NB4 (cell line): ENCODE results near the gene SHISA5.

Experiments used
- DNase-seq: peaks from one replicate; pipeline ENCODE4 v3.0.0; 2010; ENCODE audit warnings: low read depth
- H3K4me3 ChIP-seq: one replicate; pipeline ENCODE4 v1.5.1; 2011; ENCODE audit warnings: mild to moderate bottlenecking, low read depth, low read length, moderate library complexity
- CTCF ChIP-seq: IDR thresholded peaks from one replicate; pipeline ENCODE4 v1.5.1; 2012; ENCODE audit warnings: low read depth, low read length
- MAX ChIP-seq: IDR thresholded peaks from 2 replicates; pipeline ENCODE4 v1.6.1; 2011; ENCODE audit warnings: low read depth, low read length
- MYC ChIP-seq: IDR thresholded peaks from 2 replicates; pipeline ENCODE4 v1.6.1; 2011; ENCODE audit warnings: low read depth, low read length
- POLR2A ChIP-seq: IDR thresholded peaks from 2 replicates; pipeline ENCODE4 v1.6.1; 2011; ENCODE audit warnings: mild to moderate bottlenecking; ENCODE audit not compliant: insufficient read length; ENCODE audit errors: extremely low read depth

The SHISA5 gene

GRCh38 chr3:48459773-48460516, 44.0 kb downstream of the SHISA5 start:
- no peak for DNase-seq
- no peak for TF ChIP-seq CTCF
- TF ChIP-seq MYC: no peak
- TF ChIP-seq POLR2A: no peak
- no peak for TF ChIP-seq MAX
- no peak overlapping the region for H3K4me3 ChIP-seq

GRCh38 chr3:48459331-48459730, 44.6 kb downstream of the SHISA5 start:
- TF ChIP-seq CTCF: no peak
- no peak overlapping the region for H3K4me3 ChIP-seq
- DNase-seq: no peak

GRCh38 chr3:48456456-48456855, 47.5 kb downstream of the SHISA5 start:
- no peak overlapping the region for H3K4me3 ChIP-seq
- DNase-seq: no peak
- no peak for TF ChIP-seq POLR2A
- TF ChIP-seq CTCF: no peak
- TF ChIP-seq MAX: no peak
- no peak for TF ChIP-seq MYC

- TF ChIP-seq CTCF (no peak), POLR2A (no peak), MYC (no peak), MAX (no peak)
- no peak overlapping the region for H3K4me3 ChIP-seq
- DNase-seq: no peak
These were observed 52.7 kb downstream of the SHISA5 start for GRCh38 chr3:48451270-48451669.

- peak; percentile 70 for TF ChIP-seq MYC
- TF ChIP-seq POLR2A: peak; percentile 98
- TF ChIP-seq CTCF: no peak
- TF ChIP-seq MAX: peak; percentile 41
- peak within 1 kb of the TSS; percentile 91 for H3K4me3 ChIP-seq
- DNase-seq: peak; percentile 94
These were observed 57.4 kb downstream of the SHISA5 start, which contains the start of gene ATRIP for GRCh38 chr3:48446425-48447193. Gene ATRIP, plus strand, starts transcription at chr3:48446737. Its CDS starts 109 bp downstream, at chr3:48446846.
